Naive B cell (primary cell): ENCODE data around the gene TXNIP. TPM values are rescaled to one million over a fixed set of nuclear protein-coding genes. Genes with fewer than 3 reads are reported as not detected.

Experiments
- ATAC-seq, 2 donors: fragments of 150-1000 bp; cut with Tn5 transposase; 2 replicates each; pipeline ENCODE4 v1.10.0; 2021; ENCODE audit warnings: low read depth in 2 of 2, mild to moderate bottlenecking in 2 of 2, moderate library complexity in 2 of 2
- DNase-seq: peaks from one replicate; pipeline ENCODE4 v3.0.0; 2022
- H3K27ac Mint-ChIP-seq, 6 donors: one replicate each; pipeline ENCODE4 v1.8.0; 2020 to 2022; ENCODE audit warnings: mild to moderate bottlenecking in 6 of 6, mixed read lengths in 6 of 6, moderate library complexity in 5 of 6, inconsistent platforms in 2 of 6
- H3K27me3 Mint-ChIP-seq, 3 donors: one replicate each; pipeline ENCODE4 v1.8.0; 2021 to 2022; ENCODE audit warnings: mixed read lengths in 3 of 3, mild to moderate bottlenecking in 1 of 3
- H3K36me3 Mint-ChIP-seq, 2 donors: one replicate each; pipeline ENCODE4 v1.8.0; 2020 to 2022; ENCODE audit warnings: mixed read lengths in 2 of 2, inconsistent platforms in 1 of 2, mild to moderate bottlenecking in 1 of 2
- H3K4me1 Mint-ChIP-seq, 3 donors: one replicate each; pipeline ENCODE4 v1.8.0; 2020 to 2022; ENCODE audit warnings: mixed read lengths in 3 of 3, inconsistent platforms in 1 of 3, mild to moderate bottlenecking in 1 of 3, moderate library complexity in 1 of 3
- H3K4me3 Mint-ChIP-seq, 8 donors: one replicate each; pipeline ENCODE4 v1.8.0; 2020 to 2022; ENCODE audit warnings: mild to moderate bottlenecking in 8 of 8, mixed read lengths in 8 of 8, moderate library complexity in 8 of 8, inconsistent platforms in 2 of 8
- H3K9me3 Mint-ChIP-seq, 7 donors: one replicate each; pipeline ENCODE4 v1.8.0; 2020 to 2022; ENCODE audit warnings: mixed read lengths in 7 of 7, mild to moderate bottlenecking in 5 of 7, inconsistent platforms in 2 of 7, moderate library complexity in 1 of 7
- polyA plus RNA-seq, 6 donors: library from polyadenylated mRNA; unstranded; fragments of 300-500 nt; fragmentation: Illumina TruSeq; gene quantifications; one replicate each; pipeline ENCODE4 v1.2.3, GENCODE V29; 2021; ENCODE audit warnings: low read depth in 6 of 6

TXNIP gene
- polyA plus RNA-seq, 6 donors from 2014 or later: 2,524 to 6,933 (median 5,735) TPM

- no peak for DNase-seq
- ATAC-seq: no peak
- Mint-ChIP-seq H3K27me3 (peaks cover 54 to 68% (median 64%) of the 10 kb centered on the region in 3 donors), H3K27ac (peak within 1 kb of the TSS in 1 of 6 donors; percentile 36), H3K9me3 (peaks cover 0 to 1% (median 0%) of the 10 kb centered on the region in 7 donors), H3K36me3 (no peaks in the 10 kb centered on the region), H3K4me1 (peaks cover 9 to 12% (median 11%) of the 10 kb centered on the region in 3 donors), H3K4me3 (no peak within 1 kb of the TSS)
Observed at GRCh38 chr1:146021622-146022402, 25.4 kb upstream of the TXNIP start, which contains the start of gene HJV. TSS of gene HJV (minus strand) at chr1:146021735. CDS start at chr1:146020231, 1,504 bp downstream.

GRCh38 chr1:146021050-146021445, 24.7 kb upstream of the TXNIP start:
- H3K27me3 Mint-ChIP-seq: peaks cover 49 to 72% (median 68%) of the 10 kb centered on the region in 3 donors
- no peaks in the 10 kb centered on the region for H3K36me3 Mint-ChIP-seq
- peaks cover 9 to 12% (median 11%) of the 10 kb centered on the region in 3 donors for H3K4me1 Mint-ChIP-seq
- H3K9me3 Mint-ChIP-seq: peaks cover 0 to 1% (median 0%) of the 10 kb centered on the region in 7 donors
- DNase-seq: no peak
- ATAC-seq: no peak
- H3K4me3 Mint-ChIP-seq: no peak overlapping the region
- H3K27ac Mint-ChIP-seq: peak overlapping the region in 1 of 6 donors; percentile 36

DNA sequence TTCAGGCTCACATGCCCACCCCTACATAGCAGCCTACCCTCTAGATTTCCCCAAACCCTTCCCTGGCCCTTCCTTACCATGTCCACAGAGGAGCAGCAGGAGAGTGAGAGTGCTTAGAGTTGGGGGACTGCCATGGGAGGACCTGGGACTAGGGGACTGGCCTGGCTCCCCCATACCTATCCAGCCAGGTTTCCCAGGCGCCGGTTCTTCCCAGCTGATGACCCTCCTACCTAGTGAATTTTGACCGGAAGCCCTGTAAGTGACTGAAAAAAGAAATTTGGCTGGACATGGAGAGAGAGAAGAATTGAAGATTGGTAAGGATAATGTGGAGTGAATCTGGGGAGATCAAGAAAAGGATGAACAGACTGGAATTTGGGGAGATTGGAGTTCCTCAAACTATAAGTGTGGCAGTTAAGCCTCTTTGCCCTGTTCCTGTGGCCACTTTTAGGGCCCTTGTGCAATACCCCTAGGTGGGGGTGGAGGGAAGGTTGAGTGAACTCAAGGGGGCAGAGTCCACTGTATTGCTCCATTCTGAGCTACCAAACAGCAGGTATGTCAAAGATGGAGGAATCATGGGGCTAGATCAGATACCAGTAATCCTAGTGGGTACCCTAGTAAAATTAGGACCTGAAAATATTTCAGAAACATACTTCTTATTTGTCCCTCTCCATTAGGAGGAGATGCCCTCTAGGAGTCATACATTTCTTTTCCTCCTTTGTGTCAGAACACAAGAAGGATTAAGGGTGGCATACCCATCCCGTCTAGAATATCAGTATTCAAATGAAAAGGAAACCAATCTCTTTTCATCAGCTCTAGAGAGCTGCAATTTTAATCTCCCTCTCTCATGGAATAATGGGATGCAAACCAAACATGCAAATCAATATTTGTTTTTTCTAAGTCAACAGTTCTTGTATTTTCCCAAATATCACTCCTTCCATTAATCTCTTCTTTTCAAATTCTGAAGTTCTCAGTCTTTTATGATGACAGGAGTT, 24.0 kb upstream of the TXNIP start:
- Mint-ChIP-seq H3K27ac (peak overlapping the region in 1 of 6 donors; percentile 36), H3K27me3 (peaks cover 49 to 72% (median 66%) of the 10 kb centered on the region in 3 donors), H3K4me3 (peak overlapping the region in 4 of 8 donors; percentile 23 to 69 (median 48)), H3K4me1 (peaks cover 9 to 12% (median 11%) of the 10 kb centered on the region in 3 donors), H3K36me3 (no peaks in the 10 kb centered on the region), H3K9me3 (peaks cover 0 to 1% (median 0%) of the 10 kb centered on the region in 7 donors)
- no peak for ATAC-seq
- no peak for DNase-seq

GRCh38 chr1:146019231-146020057, 23.1 kb upstream of the TXNIP start:
- H3K9me3 Mint-ChIP-seq: no peaks in the 10 kb centered on the region
- ATAC-seq: peak; percentile 32
- H3K27me3 Mint-ChIP-seq: peaks cover 49 to 65% (median 63%) of the 10 kb centered on the region in 3 donors
- H3K4me1 Mint-ChIP-seq: peaks cover 9 to 12% (median 11%) of the 10 kb centered on the region in 3 donors
- H3K36me3 Mint-ChIP-seq: no peaks in the 10 kb centered on the region
- H3K4me3 Mint-ChIP-seq: peak overlapping the region in 7 of 8 donors; percentile 5 to 70 (median 51)
- no peak for DNase-seq
- H3K27ac Mint-ChIP-seq: peak overlapping the region in 1 of 6 donors; percentile 75

DNA sequence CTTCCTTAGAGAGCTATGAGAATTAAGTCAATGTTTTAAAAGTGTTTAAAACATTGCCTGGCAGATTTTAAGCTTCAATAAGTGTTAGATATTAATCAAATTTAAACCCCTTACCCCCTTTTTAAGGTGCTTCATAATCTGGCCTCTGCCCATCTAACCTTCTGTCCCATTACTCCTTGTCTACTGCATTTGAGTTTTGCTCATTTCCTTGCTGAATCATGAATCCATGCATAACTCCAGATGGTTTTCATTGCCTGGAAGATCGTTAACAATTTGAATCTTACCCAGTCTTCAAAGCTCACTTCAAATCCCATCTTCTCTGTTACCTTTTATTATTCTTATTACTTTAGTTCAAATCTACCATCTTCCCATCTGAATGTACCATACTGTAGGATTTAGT, 20.5 kb upstream of the TXNIP start:
- ATAC-seq (no peak), DNase-seq (no peak)
- Mint-ChIP-seq H3K27me3 (peaks cover 48 to 63% (median 54%) of the 10 kb centered on the region in 3 donors), H3K4me3 (no peak overlapping the region), H3K4me1 (peaks cover 11 to 16% (median 15%) of the 10 kb centered on the region in 3 donors), H3K9me3 (no peaks in the 10 kb centered on the region), H3K27ac (no peak overlapping the region), H3K36me3 (no peaks in the 10 kb centered on the region)

- H3K36me3 Mint-ChIP-seq: no peaks in the 10 kb centered on the region
- no peak for ATAC-seq
- peaks cover 15 to 30% (median 23%) of the 10 kb centered on the region in 3 donors for H3K27me3 Mint-ChIP-seq
- no peaks in the 10 kb centered on the region for H3K9me3 Mint-ChIP-seq
- no peak for DNase-seq
- H3K4me3 Mint-ChIP-seq: no peak overlapping the region
- peaks cover 0 to 5% (median 4%) of the 10 kb centered on the region in 3 donors for H3K4me1 Mint-ChIP-seq
- peak overlapping the region in 1 of 6 donors; percentile 48 for H3K27ac Mint-ChIP-seq
Observed at GRCh38 chr1:146013559-146013922, 17.2 kb upstream of the TXNIP start.

- peak; percentile 64 for DNase-seq
- H3K27me3 Mint-ChIP-seq: peaks cover 9 to 24% (median 19%) of the 10 kb centered on the region in 3 donors
- H3K4me3 Mint-ChIP-seq: no peak overlapping the region
- H3K9me3 Mint-ChIP-seq: no peaks in the 10 kb centered on the region
- ATAC-seq: peak; percentile 61 to 74
- peaks cover 0 to 5% (median 4%) of the 10 kb centered on the region in 3 donors for H3K4me1 Mint-ChIP-seq
- H3K36me3 Mint-ChIP-seq: no peaks in the 10 kb centered on the region
- H3K27ac Mint-ChIP-seq: peak overlapping the region in 1 of 6 donors; percentile 48
Observed at GRCh38 chr1:146012703-146013558, 16.6 kb upstream of the TXNIP start.

DNA sequence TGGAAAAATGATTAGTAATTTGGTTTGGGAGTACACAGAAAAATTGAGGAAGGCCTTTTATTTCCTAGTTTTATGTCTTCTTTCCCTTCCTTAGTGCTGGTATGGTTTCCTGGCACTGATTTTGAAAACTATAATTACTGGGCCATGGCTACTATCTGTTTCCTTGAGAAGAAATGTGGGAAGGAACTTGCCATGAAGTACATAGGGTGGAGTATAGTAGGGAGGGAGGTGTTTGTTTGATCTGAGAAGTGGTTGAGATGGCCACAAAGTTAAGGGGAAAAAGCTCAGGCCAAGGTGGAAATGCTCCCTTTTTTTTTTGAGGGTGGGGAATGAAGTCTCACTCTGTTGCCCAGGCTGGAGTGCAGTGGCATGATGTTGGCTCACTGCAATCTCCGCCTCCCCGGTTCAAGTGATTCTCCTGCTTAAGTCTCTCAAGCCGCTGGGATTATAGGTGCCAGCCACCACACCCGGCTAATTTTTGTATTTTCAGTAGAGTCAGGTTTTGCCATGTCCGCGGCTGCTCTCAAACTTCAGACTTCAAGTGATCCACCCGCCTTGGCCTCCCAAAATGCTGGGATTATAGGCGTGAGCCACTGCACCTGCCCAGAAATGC, 13.9 kb upstream of the TXNIP start:
- ATAC-seq: no peak
- Mint-ChIP-seq H3K27ac (no peak overlapping the region), H3K36me3 (no peaks in the 10 kb centered on the region), H3K4me3 (no peak overlapping the region), H3K27me3 (no peaks in the 10 kb centered on the region), H3K9me3 (peaks cover 0 to 1% (median 0%) of the 10 kb centered on the region in 7 donors), H3K4me1 (peaks cover 21 to 29% (median 24%) of the 10 kb centered on the region in 3 donors)
- DNase-seq: no peak

DNA sequence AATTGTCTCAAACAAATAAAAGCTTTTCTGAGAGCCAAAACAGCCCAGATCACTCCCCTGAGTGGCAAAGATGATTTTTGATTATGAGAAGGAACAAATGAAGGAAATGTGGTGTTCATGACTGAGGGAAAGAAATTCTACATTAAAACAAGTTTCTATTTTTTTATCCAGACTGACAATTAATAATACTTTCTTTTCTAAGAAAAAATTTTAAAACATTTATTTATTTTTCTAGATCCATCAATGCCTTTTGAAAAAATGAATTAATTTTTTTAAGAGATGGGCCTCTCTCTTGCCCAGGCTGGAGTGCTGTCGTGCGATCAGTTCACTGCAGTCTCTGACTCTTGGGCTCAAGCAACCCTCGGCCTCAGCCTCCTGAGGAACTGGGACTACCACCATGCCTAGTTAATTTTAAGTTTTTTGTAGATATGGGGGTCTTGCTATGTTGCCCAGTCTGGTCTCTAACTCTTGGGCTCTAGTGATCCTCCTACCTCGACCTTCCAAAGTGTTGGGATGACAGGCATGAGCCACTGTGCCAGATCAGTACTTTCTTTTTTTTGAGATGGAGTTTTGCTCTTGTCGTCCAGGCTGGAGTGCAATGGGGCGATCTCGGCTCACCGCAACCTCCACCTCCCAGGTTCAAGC, 11.2 kb upstream of the TXNIP start:
- peak overlapping the region in 5 of 8 donors; percentile 67 to 80 (median 74) for H3K4me3 Mint-ChIP-seq
- no peaks in the 10 kb centered on the region for H3K27me3 Mint-ChIP-seq
- DNase-seq: no peak
- H3K36me3 Mint-ChIP-seq: no peaks in the 10 kb centered on the region
- H3K9me3 Mint-ChIP-seq: peaks cover 0 to 1% (median 0%) of the 10 kb centered on the region in 7 donors
- H3K4me1 Mint-ChIP-seq: peaks cover 30 to 38% (median 34%) of the 10 kb centered on the region in 3 donors
- ATAC-seq: no peak
- peak overlapping the region in 5 of 6 donors; percentile 80 to 96 (median 93) for H3K27ac Mint-ChIP-seq

GRCh38 chr1:146001709-146002108, 5.3 kb upstream of the TXNIP start:
- H3K27me3 Mint-ChIP-seq: no peaks in the 10 kb centered on the region
- DNase-seq (no peak), ATAC-seq (no peak)
- no peaks in the 10 kb centered on the region for H3K36me3 Mint-ChIP-seq
- peaks cover 55 to 75% (median 72%) of the 10 kb centered on the region in 3 donors for H3K4me1 Mint-ChIP-seq
- peak overlapping the region in 2 of 8 donors; percentile 25 to 30 for H3K4me3 Mint-ChIP-seq
- H3K27ac Mint-ChIP-seq: peak overlapping the region; percentile 30 to 94 (median 61)
- H3K9me3 Mint-ChIP-seq: no peaks in the 10 kb centered on the region
